Panc1 (cell line): ENCODE results near the gene GAB1.

ENCODE experiments used
- CTCF ChIP-seq: fragments of 450-650 bp; IDR thresholded peaks from 2 replicates; pipeline ENCODE4 v1.5.1; 2017; ENCODE audit warnings: mild to moderate bottlenecking
- POLR2AphosphoS5 ChIP-seq: IDR thresholded peaks from 2 replicates; pipeline ENCODE4 v1.6.1; 2012; ENCODE audit warnings: mild to moderate bottlenecking, low read depth, low read length, moderate library complexity
- SIN3A ChIP-seq: IDR thresholded peaks from 2 replicates; pipeline ENCODE4 v1.6.1; 2012; ENCODE audit warnings: low read depth, mild to moderate bottlenecking, low read length, moderate library complexity, borderline replicate concordance; ENCODE audit not compliant: insufficient read depth
- TF ChIP-seq, protein P1 (sequence below), 2 experiments: IDR thresholded peaks; 2 replicates each; pipeline ENCODE4 v1.6.1; 2011 to 2012; ENCODE audit warnings: low read depth in 2 of 2, control low read depth in 1 of 2, low read length in 1 of 2, mild to moderate bottlenecking in 1 of 2, moderate library complexity in 1 of 2; ENCODE audit not compliant: insufficient read depth in 1 of 2

GRCh38 chr4:143380629-143381028 is 44.0 kb downstream of the GAB1 start:
- TF ChIP-seq CTCF, result no peak
- TF ChIP-seq POLR2AphosphoS5, result no peak
- no peak for TF ChIP-seq SIN3A
- TF ChIP-seq, protein P1, sequence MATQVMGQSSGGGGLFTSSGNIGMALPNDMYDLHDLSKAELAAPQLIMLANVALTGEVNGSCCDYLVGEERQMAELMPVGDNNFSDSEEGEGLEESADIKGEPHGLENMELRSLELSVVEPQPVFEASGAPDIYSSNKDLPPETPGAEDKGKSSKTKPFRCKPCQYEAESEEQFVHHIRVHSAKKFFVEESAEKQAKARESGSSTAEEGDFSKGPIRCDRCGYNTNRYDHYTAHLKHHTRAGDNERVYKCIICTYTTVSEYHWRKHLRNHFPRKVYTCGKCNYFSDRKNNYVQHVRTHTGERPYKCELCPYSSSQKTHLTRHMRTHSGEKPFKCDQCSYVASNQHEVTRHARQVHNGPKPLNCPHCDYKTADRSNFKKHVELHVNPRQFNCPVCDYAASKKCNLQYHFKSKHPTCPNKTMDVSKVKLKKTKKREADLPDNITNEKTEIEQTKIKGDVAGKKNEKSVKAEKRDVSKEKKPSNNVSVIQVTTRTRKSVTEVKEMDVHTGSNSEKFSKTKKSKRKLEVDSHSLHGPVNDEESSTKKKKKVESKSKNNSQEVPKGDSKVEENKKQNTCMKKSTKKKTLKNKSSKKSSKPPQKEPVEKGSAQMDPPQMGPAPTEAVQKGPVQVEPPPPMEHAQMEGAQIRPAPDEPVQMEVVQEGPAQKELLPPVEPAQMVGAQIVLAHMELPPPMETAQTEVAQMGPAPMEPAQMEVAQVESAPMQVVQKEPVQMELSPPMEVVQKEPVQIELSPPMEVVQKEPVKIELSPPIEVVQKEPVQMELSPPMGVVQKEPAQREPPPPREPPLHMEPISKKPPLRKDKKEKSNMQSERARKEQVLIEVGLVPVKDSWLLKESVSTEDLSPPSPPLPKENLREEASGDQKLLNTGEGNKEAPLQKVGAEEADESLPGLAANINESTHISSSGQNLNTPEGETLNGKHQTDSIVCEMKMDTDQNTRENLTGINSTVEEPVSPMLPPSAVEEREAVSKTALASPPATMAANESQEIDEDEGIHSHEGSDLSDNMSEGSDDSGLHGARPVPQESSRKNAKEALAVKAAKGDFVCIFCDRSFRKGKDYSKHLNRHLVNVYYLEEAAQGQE (IDR thresholded peaks at IDR 0.05; ENCODE audit: insufficient read depth in 1 of 2, low read depth in 2 of 2, low read length in 1 of 2), result no peak
